G401 (cell line): ENCODE data around the gene FAM234B. TPM values are rescaled to one million over a fixed set of nuclear protein-coding genes. Genes with fewer than 3 reads are reported as not detected.
A peak's percentile ranks its signal among the peaks of the same experiment; 100 is the strongest.
"Not testable (repeated sequence)": the region's sequence is repeated elsewhere in the genome, so short reads cannot be mapped to it uniquely, and the experiment has no call there.

Source experiments
- DNase-seq: peaks from one replicate; pipeline ENCODE4 v3.0.0-alpha.2; 2015; ENCODE audit warnings: low spot score
- in situ Hi-C: cut with HindIII; loops from 2 replicates; pipeline ENCODE4 v1.10.0; 2016; ENCODE audit warnings: low sequenced_read_pairs, mixed read lengths
- total RNA-seq: library from RNA; depleted of rRNA; stranded (reverse); fragments of >200 nt; shearing (Covaris generic); gene quantifications from 2 replicates; pipeline ENCODE4 v1.2.3, GENCODE V29; 2014

FAM234B gene
- total RNA-seq, 1 experiment from 2014 or later = 59.4 TPM

GRCh38 chr12:13044906-13045299 lies 722 bp downstream of the FAM234B start:
- in situ Hi-C loops = no loop called here
- DNase-seq = peak; percentile 31

- DNase-seq = peak; percentile 30
- in situ Hi-C loops = no loop called here
Observed at GRCh38 chr12:13045816-13046215, 1.6 kb downstream of the FAM234B start.

- no peak for DNase-seq
- in situ Hi-C loops = no loop called here
Observed at GRCh38 chr12:13046964-13047363, 2.8 kb downstream of the FAM234B start.

GRCh38 chr12:13049816-13050215 lies 5.6 kb downstream of the FAM234B start:
- DNase-seq = no peak
- in situ Hi-C loops = no loop called here

- in situ Hi-C loops = no loop called here
- no peak for DNase-seq
Observed at GRCh38 chr12:13052421-13052820, 8.2 kb downstream of the FAM234B start.

GRCh38 chr12:13053617-13054016 lies 9.4 kb downstream of the FAM234B start:
- in situ Hi-C loops, DNase-seq: not testable (repeated sequence)

- in situ Hi-C loops = no loop called here
- DNase-seq = no peak
Observed at GRCh38 chr12:13060581-13060980, 16.4 kb downstream of the FAM234B start.

- no peak for DNase-seq
- in situ Hi-C loops = no loop called here
Observed at GRCh38 chr12:13061377-13061776, 17.2 kb downstream of the FAM234B start.

GRCh38 chr12:13062669-13063068 lies 18.5 kb downstream of the FAM234B start:
- no peak for DNase-seq
- in situ Hi-C loops = no loop called here

- in situ Hi-C loops = no loop called here
- DNase-seq = no peak
Observed at GRCh38 chr12:13066014-13066413, 21.8 kb downstream of the FAM234B start.

GRCh38 chr12:13066459-13066858 lies 22.3 kb downstream of the FAM234B start:
- in situ Hi-C loops = no loop called here
- no peak for DNase-seq

GRCh38 chr12:13067322-13067721 lies 23.1 kb downstream of the FAM234B start:
- in situ Hi-C loops = no loop called here
- no peak for DNase-seq

GRCh38 chr12:13069380-13069779 lies 25.2 kb downstream of the FAM234B start:
- DNase-seq = no peak
- in situ Hi-C loops = no loop called here

- in situ Hi-C loops = no loop called here
Observed at GRCh38 chr12:13071305-13072280, 27.4 kb downstream of the FAM234B start.

GRCh38 chr12:13073173-13073572 lies 29.0 kb downstream of the FAM234B start:
- no peak for DNase-seq
- in situ Hi-C loops = no loop called here

More at GRCh38 chr12:13071305-13072280, 27.4 kb downstream of the FAM234B start:
- peak; percentile 60 for DNase-seq

GRCh38 chr12:13074396-13075117 lies 30.4 kb downstream of the FAM234B start:
- no peak for DNase-seq
- in situ Hi-C loops = no loop called here

- no peak for DNase-seq
- in situ Hi-C loops = no loop called here
Observed at GRCh38 chr12:13075118-13075480, 30.9 kb downstream of the FAM234B start.

GRCh38 chr12:13075786-13076570 lies 31.8 kb downstream of the FAM234B start:
- in situ Hi-C loops = no loop called here

GRCh38 chr12:13079440-13079906 lies 35.3 kb downstream of the FAM234B start:
- in situ Hi-C loops = no loop called here
- DNase-seq = no peak

More at GRCh38 chr12:13075786-13076570, 31.8 kb downstream of the FAM234B start:
- no peak for DNase-seq
